HG03432 (cell line): ENCODE measurements around the gene ZNF343.
A peak's percentile ranks its signal among the peaks of the same experiment; 100 is the strongest.
"Not testable (repeated sequence)": the region's sequence is repeated elsewhere in the genome, so short reads cannot be mapped to it uniquely, and the experiment has no call there.

ENCODE experiments used
- ATAC-seq: cut with Tn5 transposase; IDR thresholded peaks from one replicate; pipeline ENCODE4 v1.9.1; 2021; ENCODE audit warnings: mild to moderate bottlenecking, moderate library complexity; ENCODE audit not compliant: unreplicated experiment

The ZNF343 gene

DNA sequence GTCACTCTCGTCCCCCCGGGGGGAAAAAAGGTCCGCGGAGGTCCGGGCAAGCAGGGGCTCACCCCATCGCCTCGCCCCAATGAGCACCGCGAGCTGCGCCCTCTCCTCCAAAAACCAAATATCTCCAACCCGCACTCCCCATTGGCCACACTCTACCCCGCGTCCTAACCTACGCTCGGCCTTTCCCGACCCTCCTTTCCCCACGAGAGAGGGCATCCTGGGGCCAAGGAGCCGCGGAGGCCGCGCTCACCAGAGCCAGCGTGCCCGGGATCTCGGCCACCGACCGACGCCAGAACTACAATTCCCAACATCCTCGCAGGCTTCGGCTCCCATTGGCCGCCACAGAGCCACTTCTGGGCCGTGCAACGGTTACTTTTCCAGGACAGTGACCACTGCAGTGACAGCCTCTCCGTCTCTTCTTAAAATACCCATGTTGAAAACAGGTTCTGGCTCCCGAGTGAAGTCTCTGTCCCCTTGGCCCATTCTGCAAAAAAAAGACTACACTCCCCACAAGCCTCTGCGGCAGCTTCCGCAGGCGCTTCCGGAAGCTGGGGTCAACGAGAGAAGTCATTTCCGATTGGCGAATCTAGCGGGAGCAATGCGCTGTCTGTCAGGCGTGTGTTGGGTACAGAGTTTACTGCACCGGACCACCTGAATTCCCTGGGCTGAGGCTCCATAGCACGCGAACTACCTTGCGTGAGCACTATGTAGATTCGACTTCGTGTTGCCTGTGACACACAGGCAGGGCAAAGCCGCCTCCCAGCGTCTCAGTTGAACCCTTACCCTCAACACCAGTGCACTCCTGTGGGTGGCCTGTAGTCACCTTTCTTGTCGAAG is at the start of gene ZNF343:
ZNF343 (minus strand) TSS at position 285 of the 837 bp plus-strand sequence. CDS start 15,020 bp downstream, outside the sequence.
- ATAC-seq, result peak; percentile 94

DNA sequence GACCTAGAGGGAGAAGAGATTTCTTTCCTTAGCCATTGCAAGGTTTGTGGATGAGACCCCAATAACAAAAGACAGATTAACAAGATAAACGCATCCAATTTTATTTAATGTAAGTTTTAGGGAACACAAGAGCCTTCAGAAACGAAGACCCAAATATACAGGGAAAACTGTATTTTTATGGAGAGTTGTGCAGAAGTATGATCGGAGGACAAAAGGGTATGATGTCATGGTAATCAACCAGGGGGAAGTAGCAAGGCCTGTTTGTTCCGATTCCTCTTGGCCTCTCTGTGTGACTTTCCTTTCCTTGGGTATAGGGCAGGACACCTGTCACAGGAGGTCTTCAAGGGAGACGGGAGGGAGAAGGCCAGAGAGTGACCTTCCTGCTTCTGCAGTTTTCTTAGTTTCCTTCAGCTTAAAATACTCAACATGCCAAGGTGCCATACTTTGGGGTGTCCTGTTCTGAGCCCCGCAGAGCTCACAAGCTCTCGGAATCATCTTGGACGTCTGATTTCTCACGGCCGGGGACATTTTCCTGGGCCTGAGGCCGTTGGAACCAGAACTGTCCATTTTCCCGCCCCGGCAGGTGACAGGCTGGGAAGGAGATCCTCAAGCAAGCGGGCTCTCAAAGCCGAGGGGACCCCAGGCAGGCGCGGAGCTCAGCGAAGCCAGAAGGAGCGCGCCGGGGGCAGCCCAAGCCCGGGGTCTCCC is 49.3 kb upstream of the ZNF343 start:
- ATAC-seq, result no peak

- ATAC-seq, result no peak
Measured at GRCh38 chr20:2545594-2545993, 36.9 kb upstream of the ZNF343 start.

- no peak for ATAC-seq
Measured at GRCh38 chr20:2544211-2544610, 35.5 kb upstream of the ZNF343 start.

GRCh38 chr20:2542361-2542760 is 33.6 kb upstream of the ZNF343 start:
- ATAC-seq, result no peak

- no peak for ATAC-seq
Measured at GRCh38 chr20:2541940-2542339, 33.2 kb upstream of the ZNF343 start.

GRCh38 chr20:2538931-2539720 is 30.4 kb upstream of the ZNF343 start:
- no peak for ATAC-seq

GRCh38 chr20:2538356-2538755 is 29.6 kb upstream of the ZNF343 start:
- ATAC-seq, result no peak

DNA sequence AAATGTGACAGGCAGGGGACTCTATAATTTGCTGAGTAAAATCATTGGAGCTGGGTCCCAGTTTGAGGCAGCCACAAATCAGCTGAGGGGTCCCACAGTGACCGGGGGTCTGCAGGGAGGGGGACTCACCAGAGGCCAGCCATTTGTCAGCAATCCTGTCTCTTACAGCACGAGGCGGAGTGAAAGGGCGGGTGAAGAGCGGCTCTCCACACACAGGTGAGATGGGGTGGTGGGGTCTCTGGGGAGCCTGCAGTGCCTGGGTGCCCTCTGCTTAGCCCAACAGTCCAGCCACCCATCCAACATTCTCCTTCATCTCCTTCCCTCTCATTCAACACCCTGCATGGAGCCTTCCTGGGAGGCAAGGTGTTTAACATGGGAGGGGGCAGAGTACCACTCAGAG is 28.4 kb upstream of the ZNF343 start:
- no peak for ATAC-seq

- no peak for ATAC-seq
Measured at GRCh38 chr20:2536560-2536986, 27.9 kb upstream of the ZNF343 start, which contains the start of gene TMC2. TSS of gene TMC2 (plus strand) at chr20:2536573. CDS start at chr20:2536622, 49 bp downstream.

DNA sequence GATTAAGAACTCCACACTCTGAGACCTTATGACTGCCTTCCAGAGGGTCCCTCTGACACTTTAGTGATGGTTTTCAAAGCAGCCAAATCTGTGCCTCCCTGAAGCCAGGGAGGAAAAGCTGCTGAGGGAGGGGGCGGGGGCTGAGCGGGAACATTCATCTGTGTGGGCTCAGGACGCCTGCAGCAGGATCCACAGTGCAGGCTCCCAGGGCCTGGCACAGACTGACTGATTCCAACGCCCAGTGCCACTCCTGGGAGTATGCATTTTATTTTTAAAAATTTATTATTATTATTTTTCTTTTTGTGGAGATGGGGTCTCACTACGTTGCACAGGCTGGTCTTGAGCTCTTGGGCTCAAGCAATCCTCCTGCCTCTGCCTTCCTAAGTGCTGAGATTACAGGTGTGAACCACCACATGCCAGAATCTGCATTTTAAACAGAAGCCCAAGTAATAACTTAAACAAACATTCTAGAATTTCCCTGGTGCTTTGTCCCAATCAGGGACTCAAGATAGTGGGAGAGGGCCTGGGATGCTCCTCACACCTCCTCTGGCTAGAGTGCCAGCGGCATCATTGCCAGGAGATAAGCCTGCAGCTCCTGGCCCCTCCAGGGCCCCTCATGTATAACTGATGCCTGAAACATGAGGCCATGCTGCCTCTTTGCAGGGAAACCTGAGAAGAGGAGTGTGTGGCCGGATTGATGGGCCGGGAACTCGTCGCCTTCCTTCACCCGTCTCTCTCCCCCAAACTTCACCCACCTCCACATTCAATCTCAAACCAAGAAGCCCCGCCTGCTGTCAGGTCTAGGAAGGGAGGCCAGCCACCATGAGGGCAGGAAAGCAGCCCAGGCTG is 27.2 kb upstream of the ZNF343 start:
- ATAC-seq, result no peak

DNA sequence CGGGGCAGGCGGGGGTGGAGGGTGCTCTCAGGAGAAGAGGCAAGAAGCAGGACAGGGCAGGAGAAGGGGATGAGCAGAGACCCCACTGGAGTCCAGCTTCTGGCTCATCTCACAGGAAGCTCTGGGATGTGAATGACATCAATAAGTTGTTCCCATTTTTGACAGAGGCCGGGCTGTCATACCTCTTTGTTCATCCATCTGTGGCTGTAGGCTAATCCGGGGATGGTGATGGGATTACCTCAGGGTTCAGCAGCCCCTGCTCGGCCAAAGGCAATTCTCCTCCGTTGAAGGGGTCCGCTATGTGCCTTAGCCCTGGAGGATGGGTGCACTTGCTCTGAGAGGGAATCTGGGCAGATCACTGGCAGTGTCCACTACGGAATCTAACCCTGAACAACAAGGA is 24.4 kb upstream of the ZNF343 start:
- no peak for ATAC-seq

- ATAC-seq, result no peak
Measured at GRCh38 chr20:2528671-2529271, 20.1 kb upstream of the ZNF343 start.

GRCh38 chr20:2527762-2528161 is 19.0 kb upstream of the ZNF343 start:
- ATAC-seq, result no peak

DNA sequence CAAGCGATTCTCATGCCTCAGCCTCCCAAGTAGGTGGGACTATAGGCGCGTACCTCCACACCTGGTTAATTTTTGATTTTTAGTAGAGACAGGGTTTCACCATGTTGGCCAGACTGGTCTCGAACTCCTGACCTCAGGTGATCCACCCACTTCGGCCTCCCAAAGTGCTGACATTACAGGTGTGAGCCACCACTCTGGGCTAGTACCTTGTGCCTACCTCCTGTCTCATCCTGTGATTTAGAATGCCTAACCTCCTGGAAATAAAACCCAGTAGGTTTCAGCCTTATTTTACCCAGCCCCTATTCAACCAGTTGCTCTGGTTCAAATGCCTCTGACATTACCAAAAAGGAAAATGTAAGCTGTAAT is 17.5 kb upstream of the ZNF343 start:
- not testable (repeated sequence) for ATAC-seq

DNA sequence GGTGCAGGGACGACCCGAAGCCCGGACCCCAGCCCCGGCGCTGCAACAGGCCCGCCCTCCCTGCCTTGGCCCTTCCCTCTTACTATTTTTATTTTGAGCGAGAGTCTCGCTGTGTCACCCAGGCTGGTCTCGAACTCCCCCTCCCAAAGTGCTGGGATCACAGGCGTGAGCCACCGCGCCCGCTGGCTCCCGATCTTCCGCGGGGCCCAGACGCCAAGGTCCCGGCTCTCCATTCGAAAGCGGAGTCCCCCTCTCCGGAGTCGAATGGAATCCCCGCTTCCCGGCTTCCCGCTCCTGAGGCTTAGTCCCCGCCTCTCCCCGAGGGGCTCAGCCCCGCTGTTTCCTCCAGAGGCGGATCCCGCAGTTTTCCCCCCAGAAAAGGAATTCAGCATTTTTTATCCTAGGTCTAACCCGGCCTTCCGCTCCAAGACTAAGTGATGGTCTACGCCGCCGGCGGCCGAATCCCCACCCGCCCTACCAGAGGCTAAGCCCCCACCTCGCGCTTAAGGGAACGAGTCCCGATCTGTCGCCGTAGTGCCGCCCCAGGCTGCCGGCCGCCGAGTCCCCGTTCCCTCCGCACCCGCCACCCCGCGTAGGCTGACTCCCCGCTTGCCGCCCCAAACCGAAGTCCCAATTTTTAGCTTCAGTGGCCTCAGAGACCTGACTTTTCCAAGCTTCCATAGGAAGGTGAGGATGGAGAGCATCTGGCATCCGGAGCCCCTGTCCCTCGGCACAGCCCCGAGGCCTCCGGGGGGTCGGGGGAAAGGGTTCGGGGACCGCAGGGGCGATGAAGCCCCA is 16.2 kb upstream of the ZNF343 start:
- no peak for ATAC-seq

DNA sequence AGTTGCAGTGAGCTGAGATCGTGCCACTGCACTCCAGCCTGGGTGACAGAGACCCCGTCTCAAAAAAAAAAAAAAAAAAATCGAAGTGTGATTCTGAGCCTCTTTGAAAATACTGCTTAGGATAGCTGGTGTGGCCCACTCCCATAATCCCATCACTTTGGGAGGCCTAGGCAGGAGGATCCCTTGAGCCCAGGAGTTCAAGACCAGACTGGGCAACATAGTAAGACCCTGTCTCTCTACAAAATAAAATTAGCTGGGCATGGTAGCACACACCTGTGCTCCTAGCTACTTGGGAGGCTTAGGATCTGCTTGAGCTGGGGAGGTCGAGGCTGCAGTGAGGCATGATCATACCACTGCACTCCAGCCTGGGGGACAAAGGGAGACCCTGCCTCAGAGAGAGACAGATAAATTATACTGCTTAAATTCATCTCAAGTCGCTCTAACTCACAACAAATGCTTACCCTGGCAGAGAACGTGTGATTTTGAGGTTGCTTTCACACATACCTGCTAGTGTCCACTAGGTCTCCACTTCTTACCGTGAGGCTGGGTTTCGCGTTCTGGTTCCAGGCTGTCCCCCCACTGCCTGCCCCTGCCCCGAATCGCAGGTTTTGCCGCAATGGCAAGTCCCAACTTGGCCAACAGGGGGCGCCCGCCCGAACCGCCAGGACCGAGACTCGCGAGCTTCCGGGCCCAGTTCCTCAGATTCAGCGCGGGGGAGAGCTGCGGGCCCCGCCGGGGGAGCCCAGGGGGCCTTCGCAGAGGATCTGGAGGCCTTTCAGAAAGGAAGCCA is 15.4 kb upstream of the ZNF343 start:
- ATAC-seq, result no peak

DNA sequence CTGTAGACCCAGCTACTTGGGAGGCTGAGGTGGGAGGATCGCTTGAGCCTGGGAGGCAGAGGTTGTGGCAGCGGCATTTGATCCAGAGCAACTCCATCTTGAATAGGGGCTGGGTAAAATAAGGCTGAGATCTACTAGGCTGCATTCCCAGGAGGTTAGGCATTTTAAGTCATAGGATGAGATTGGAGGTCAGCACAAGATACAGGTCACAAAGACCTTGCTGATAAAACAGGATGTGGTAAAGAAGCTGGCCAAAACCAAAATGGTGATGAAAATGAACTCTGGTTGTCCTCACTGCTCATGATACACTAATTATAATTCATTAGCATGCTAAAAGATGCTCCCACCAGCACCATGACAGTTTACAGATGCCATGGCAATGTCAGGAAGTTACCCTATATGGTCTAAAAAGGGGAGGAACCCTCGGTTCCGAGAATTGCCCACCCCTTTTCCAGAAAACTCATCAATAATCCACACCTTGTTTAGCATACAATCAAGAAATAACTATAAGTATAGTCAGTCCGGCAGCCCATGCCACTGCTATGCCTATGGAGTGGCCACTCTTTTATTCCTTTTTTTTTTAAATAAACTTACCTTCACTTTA is 14.2 kb upstream of the ZNF343 start:
- ATAC-seq, result not testable (repeated sequence)
